Astrocyte of the cerebellum (primary cell): ENCODE results near the gene SPAG7.

Experiments used
- DNase-seq: peaks from one replicate; pipeline ENCODE4 v3.0.0-alpha.2; 2011; ENCODE audit warnings: low read depth
- H3K4me3 ChIP-seq: 2 replicates; pipeline ENCODE4 v1.5.1; 2011; ENCODE audit warnings: mild to moderate bottlenecking, low read depth, low read length, moderate library complexity
- in situ Hi-C: cut with HindIII; loops from 2 replicates; pipeline ENCODE4 v1.10.0; 2017; ENCODE audit warnings: low sequenced_read_pairs
- TF ChIP-seq, protein P1 (sequence below): IDR thresholded peaks from 2 replicates; pipeline ENCODE4 v1.5.1; 2012; ENCODE audit warnings: low read length, low read depth, moderate library complexity, mild to moderate bottlenecking; ENCODE audit errors: missing control alignments

Gene SPAG7

DNA sequence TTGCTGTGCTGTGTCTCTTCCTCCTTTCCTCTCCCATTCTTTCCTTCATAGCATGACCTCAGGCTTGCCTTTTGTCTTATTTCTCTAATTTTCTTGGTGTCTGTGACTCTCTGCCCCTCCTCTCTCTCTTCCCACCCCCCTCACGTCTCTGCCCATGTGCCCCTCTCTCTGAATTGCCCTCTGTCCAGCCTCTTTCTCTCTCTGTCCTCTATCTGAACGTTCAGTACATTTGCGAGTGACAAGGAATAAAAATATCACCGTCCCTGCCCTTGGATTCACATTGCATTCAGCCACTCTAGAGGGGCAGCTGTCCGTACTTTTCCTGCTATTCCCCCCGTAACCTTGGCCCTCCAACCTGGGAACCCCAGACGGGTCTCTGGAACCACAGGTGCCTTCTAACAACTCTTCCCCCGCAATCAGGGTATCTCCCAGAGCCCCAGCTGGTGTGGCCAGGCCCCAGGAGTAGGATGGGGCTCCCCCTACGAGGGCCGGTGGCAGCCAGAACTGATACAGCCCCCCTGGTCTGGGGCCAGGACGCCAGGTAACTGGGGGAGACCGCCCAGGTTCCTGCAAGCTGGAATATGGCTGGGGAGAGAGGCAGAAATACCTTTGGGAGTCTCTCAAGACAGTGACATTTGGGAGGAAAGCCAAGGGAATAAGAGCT is 31.9 kb upstream of the SPAG7 start:
- peak overlapping the region; percentile 87 for H3K4me3 ChIP-seq
- DNase-seq: no peak
- in situ Hi-C loops: no loop called here
- TF ChIP-seq, protein P1, sequence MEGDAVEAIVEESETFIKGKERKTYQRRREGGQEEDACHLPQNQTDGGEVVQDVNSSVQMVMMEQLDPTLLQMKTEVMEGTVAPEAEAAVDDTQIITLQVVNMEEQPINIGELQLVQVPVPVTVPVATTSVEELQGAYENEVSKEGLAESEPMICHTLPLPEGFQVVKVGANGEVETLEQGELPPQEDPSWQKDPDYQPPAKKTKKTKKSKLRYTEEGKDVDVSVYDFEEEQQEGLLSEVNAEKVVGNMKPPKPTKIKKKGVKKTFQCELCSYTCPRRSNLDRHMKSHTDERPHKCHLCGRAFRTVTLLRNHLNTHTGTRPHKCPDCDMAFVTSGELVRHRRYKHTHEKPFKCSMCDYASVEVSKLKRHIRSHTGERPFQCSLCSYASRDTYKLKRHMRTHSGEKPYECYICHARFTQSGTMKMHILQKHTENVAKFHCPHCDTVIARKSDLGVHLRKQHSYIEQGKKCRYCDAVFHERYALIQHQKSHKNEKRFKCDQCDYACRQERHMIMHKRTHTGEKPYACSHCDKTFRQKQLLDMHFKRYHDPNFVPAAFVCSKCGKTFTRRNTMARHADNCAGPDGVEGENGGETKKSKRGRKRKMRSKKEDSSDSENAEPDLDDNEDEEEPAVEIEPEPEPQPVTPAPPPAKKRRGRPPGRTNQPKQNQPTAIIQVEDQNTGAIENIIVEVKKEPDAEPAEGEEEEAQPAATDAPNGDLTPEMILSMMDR: no peak

DNA sequence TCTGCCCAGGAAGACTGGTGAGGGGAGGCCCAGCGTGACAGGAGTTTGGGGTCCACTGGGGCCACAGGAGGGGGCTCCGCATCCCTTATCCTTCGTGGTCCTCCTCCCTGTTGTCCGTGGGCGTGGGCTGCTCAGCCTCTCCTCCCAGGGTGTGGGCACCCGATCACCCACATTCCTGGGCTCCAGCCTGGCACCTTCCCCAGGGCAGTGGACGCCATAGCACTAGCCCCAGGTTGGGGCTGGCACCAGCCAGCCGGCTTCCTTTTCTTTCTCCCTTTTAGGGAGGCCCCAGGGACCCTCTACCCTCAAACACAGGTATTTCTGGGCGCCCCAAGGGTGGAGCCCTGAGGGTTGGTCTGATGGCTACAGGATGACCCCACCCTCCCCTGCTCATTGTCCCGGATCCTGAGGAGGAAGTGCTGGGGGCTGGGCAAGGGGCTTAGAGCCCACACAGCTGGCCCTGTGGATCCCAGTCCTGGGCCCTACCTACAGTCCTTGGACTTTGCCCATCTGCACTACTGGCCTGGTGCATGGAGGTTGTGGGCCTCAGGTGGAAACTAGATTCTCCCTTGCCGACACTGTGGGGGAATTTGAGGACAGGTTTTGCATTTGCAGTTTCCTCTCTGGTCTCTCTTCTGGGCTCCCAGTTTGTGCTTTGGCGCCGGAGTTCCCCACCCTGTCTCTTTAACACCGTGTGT is 31.3 kb upstream of the SPAG7 start:
- in situ Hi-C loops: no loop called here

DNA sequence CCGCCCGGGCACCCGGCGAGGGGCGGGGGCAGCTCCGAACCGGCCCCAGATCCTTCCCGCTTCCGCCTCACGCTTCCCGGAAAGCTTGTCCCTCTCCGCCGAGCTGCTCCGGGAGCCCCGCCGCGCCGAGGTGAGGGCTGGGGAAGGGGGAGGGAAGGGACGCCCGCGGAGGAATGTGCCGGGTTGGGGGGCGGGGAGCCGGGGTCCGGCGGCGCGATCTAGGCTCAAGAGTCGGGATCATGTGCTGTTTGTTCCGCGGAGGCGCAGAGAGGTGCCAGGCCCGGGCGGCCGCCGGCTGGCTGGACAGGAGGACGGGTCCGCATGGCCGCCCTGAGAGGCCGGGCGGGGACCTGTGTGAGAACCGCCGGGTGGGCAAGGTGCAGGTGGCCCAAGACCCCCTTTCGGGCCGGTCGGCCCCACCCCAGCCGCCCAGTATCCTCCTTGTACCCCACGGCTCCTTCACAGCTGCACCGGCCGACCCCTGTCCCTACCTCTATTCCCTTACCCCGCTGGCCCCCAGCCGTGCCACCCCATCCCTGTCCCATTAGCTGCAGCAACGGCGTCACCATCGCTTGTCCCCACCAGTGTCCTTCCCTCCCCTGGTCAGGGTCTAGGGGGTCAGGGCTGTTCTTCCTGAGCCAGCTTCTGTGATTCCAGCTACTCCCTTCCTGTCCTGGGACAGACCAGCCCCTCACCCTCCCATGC is 30.6 kb upstream of the SPAG7 start:
- H3K4me3 ChIP-seq: peak overlapping the region; percentile 87
- TF ChIP-seq, protein P1: no peak
- no peak for DNase-seq
- in situ Hi-C loops: no loop called here

More for the DNA sequence above, 31.3 kb upstream of the SPAG7 start:
- TF ChIP-seq, protein P1: no peak
- DNase-seq: no peak
- H3K4me3 ChIP-seq: peak overlapping the region; percentile 87

DNA sequence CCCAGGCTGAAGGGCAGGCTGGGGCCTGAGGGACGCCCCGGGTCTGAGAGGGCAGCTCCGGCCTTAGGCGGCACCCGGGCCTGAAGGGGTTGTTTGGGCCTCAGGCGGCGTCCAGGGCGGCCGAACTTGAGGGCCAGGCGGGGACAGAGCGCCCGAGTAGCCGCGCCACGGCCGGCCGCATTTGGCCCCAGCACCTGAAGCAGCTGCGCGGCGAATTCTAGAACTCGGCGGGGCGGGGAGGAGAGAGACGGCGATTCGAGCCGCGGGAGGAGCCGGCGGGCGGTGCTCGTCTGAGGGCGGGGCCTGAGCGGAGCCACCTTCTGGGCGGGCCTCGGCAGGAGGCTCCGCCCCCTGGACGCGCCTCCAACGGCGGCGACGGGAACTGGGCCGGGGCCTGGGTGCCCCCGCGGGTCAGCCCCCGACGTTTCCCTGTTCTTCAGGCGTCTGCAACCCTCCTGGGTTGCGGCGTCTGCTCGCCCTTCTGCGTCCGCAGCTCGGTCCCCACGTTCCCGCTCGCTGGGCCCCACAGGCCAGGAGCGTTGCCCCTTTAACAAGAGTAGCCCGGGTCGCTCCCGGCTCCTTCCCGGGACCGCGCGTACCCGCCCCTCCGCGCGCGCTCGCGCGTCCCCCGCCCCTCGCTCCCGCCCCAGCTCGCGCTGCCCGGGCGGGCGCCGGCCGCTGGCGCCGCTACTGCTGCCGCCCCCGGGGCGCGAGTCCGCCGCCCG is 29.8 kb upstream of the SPAG7 start, which contains the start of the genes INCA1 and KIF1C:
INCA1 (minus strand) TSS at position 221 of the 725 bp plus-strand sequence. CDS start 3,085 bp downstream, outside the sequence.
KIF1C (plus strand) TSS at position 649 of the 725 bp plus-strand sequence. CDS start 2,297 bp downstream, outside the sequence.
- peak; percentile 60 for DNase-seq
- peak within 1 kb of the TSS; percentile 87 for H3K4me3 ChIP-seq
- in situ Hi-C loops: no loop called here
- TF ChIP-seq, protein P1: no peak

DNA sequence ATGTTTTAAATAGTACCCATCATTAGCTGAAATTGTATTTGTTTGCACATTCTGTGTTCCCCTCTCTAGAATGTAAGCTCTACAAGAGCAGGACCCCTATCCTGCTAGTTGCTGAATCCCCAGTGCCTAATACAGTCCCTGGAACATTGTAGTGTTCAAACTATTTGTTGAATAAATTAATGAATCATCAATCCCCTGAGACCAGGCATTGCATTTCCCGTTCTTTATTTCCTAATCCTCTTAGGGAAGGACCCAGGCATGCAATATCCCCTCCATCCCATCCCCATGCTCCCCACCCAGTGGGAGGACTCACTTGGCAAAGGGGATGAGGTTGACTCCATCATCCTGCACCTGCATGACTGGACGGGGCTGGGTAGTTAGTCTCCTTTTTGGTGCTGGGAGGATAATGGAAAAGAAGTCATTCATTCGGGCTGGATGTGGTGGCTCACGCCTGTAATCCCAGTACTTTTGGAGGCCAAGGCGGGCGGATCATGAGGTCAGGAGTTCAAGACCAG is 26.5 kb upstream of the SPAG7 start:
- TF ChIP-seq, protein P1: no peak
- in situ Hi-C loops: no loop called here
- DNase-seq: no peak

More for the DNA sequence above, 26.5 kb upstream of the SPAG7 start:
- no peak overlapping the region for H3K4me3 ChIP-seq
